DOHH2 (cell line): ENCODE results near the gene SPDYC.
"Not testable (repeated sequence)": the region's sequence is repeated elsewhere in the genome, so short reads cannot be mapped to it uniquely, and the experiment has no call there.

Source experiments
- CTCF ChIP-seq: fragments of 200-600 bp; sonication (generic); IDR thresholded peaks from one replicate; pipeline ENCODE4 v1.5.1; 2014; ENCODE audit warnings: antibody characterized with exemption, mild to moderate bottlenecking, low read depth, low read length; ENCODE audit not compliant: poor library complexity, severe bottlenecking
- EZH2phosphoT487 ChIP-seq: fragments of 200-600 bp; sonication (generic); IDR thresholded peaks from 2 replicates; pipeline ENCODE4 v1.6.1; 2017; ENCODE audit warnings: borderline replicate concordance, mild to moderate bottlenecking, antibody characterized with exemption, low read length, moderate library complexity, mixed read lengths

GRCh38 chr11:65174571-65175010 lies 4.6 kb downstream of the SPDYC start:
- not testable (repeated sequence) for TF ChIP-seq CTCF, EZH2phosphoT487
